Spinal cord (tissue), 10 donors: ENCODE results near the gene DUS4L. TPM values are rescaled to one million over a fixed set of nuclear protein-coding genes. Genes with fewer than 3 reads are reported as not detected.

ENCODE experiments used
- DNase-seq, 6 donors: peaks; one replicate each; pipeline versions ENCODE4 v3.0.0 to v3.0.0-alpha.2; 2013 to 2015; ENCODE audit warnings: low spot score in 6 of 6, low read depth in 4 of 6
- H3K27ac ChIP-seq: one replicate; pipeline ENCODE4 v1.5.1; 2013; ENCODE audit warnings: low read depth, low read length, control low read depth
- H3K27me3 ChIP-seq: one replicate; pipeline ENCODE4 v1.6.1; 2013; ENCODE audit warnings: low read length; ENCODE audit not compliant: control insufficient read depth, insufficient read depth
- H3K36me3 ChIP-seq: one replicate; pipeline ENCODE4 v1.6.1; 2013; ENCODE audit warnings: low read length; ENCODE audit not compliant: control insufficient read depth, insufficient read depth
- H3K4me1 ChIP-seq: one replicate; pipeline ENCODE4 v1.6.1; 2013; ENCODE audit warnings: low read length; ENCODE audit not compliant: control insufficient read depth, insufficient read depth
- H3K4me3 ChIP-seq: one replicate; pipeline ENCODE4 v1.5.1; 2013; ENCODE audit warnings: low read depth, low read length, control low read depth
- H3K9me3 ChIP-seq: one replicate; pipeline ENCODE4 v1.6.1; 2013; ENCODE audit warnings: low read length; ENCODE audit not compliant: control insufficient read depth, insufficient read depth
- WGBS: methylation state at CpG from one replicate; pipeline ENCODE4 v1.1.5; 2013; ENCODE audit warnings: missing lambda C conversion rate; ENCODE audit not compliant: insufficient coverage; 5-methylcytosine and 5-hydroxymethylcytosine counted together
- polyA plus RNA-seq, 2 donors: library from polyadenylated mRNA; unstranded; fragments of 120-200 nt; gene quantifications; one replicate each; pipeline ENCODE4 v1.2.1, GENCODE V29; 2013; ENCODE audit not compliant: insufficient read length in 2 of 2
- total RNA-seq, 2 donors: library from RNA; depleted of rRNA in 1 of 2; stranded (reverse); fragments of 120-200 nt in 1 of 2; fragments of >200 nt in 1 of 2; gene quantifications; one replicate each; pipeline versions ENCODE4 v1.2.3 to v1.2.4, GENCODE V29; 2013 to 2014
- donor health status: healthy.

Gene DUS4L
- total and polyA plus RNA-seq, 4 donors = 11.1 to 16.3 (median 15.5) TPM

GRCh38 chr7:107544848-107545591, 18.8 kb upstream of the DUS4L start:
- no CpG with 5 or more reads among the region's 4 CpGs for WGBS
- Histone ChIP-seq H3K9me3 (peaks cover 9% of the 10 kb centered on the region), H3K36me3 (peaks cover 20% of the 10 kb centered on the region), H3K4me3 (no peak overlapping the region), H3K27me3 (no peaks in the 10 kb centered on the region), H3K27ac (no peak overlapping the region), H3K4me1 (no peaks in the 10 kb centered on the region)
- DNase-seq = no peak

GRCh38 chr7:107551936-107552335, 11.8 kb upstream of the DUS4L start:
- no CpG with 5 or more reads among the region's 1 CpG for whole genome bisulfite sequencing
- Histone ChIP-seq H3K9me3 (no peaks in the 10 kb centered on the region), H3K27ac (no peak overlapping the region), H3K27me3 (no peaks in the 10 kb centered on the region), H3K4me3 (no peak overlapping the region), H3K36me3 (no peaks in the 10 kb centered on the region), H3K4me1 (no peaks in the 10 kb centered on the region)
- DNase-seq = no peak

- Histone ChIP-seq H3K27me3 (no peaks in the 10 kb centered on the region), H3K36me3 (no peaks in the 10 kb centered on the region), H3K27ac (no peak overlapping the region), H3K4me1 (no peaks in the 10 kb centered on the region), H3K9me3 (no peaks in the 10 kb centered on the region), H3K4me3 (no peak overlapping the region)
- no peak for DNase-seq
- 100% methylated on average over 2 of the region's 3 CpGs for WGBS
Observed at GRCh38 chr7:107555893-107556292, 7.9 kb upstream of the DUS4L start.

- Histone ChIP-seq H3K9me3 (no peaks in the 10 kb centered on the region), H3K4me3 (no peak overlapping the region), H3K27me3 (no peaks in the 10 kb centered on the region), H3K27ac (no peak overlapping the region), H3K4me1 (no peaks in the 10 kb centered on the region), H3K36me3 (no peaks in the 10 kb centered on the region)
- no peak for DNase-seq
- no CpG with 5 or more reads among the region's 2 CpGs for WGBS
Observed at GRCh38 chr7:107559864-107560263, 3.9 kb upstream of the DUS4L start.

GRCh38 chr7:107560898-107561516, 2.8 kb upstream of the DUS4L start:
- H3K36me3 ChIP-seq = no peaks in the 10 kb centered on the region
- DNase-seq = no peak
- WGBS = 96% methylated on average over 3 of the region's 6 CpGs
- H3K4me1 ChIP-seq = no peaks in the 10 kb centered on the region
- no peaks in the 10 kb centered on the region for H3K27me3 ChIP-seq
- H3K27ac ChIP-seq = no peak overlapping the region
- H3K4me3 ChIP-seq = no peak overlapping the region
- no peaks in the 10 kb centered on the region for H3K9me3 ChIP-seq

GRCh38 chr7:107563081-107563774, 543 bp upstream of the DUS4L start:
- H3K4me1 ChIP-seq = no peaks in the 10 kb centered on the region
- DNase-seq = peak in 1 of 6 donors; percentile 12

GRCh38 chr7:107564553-107565298, 955 bp downstream of the DUS4L start:
- Histone ChIP-seq H3K36me3 (no peaks in the 10 kb centered on the region), H3K27ac (peak overlapping the region; percentile 77), H3K9me3 (no peaks in the 10 kb centered on the region), H3K4me1 (no peaks in the 10 kb centered on the region), H3K4me3 (peak overlapping the region; percentile 98), H3K27me3 (no peaks in the 10 kb centered on the region)
- 0% methylated on average over 1 of the region's 9 CpGs for WGBS
- DNase-seq = no peak

More at GRCh38 chr7:107563081-107563774, 543 bp upstream of the DUS4L start:
- no peaks in the 10 kb centered on the region for H3K27me3 ChIP-seq
- H3K4me3 ChIP-seq = peak overlapping the region; percentile 98
- WGBS = 1% methylated on average over 18 of the region's 21 CpGs
- peak overlapping the region; percentile 67 for H3K27ac ChIP-seq
- H3K36me3 ChIP-seq = no peaks in the 10 kb centered on the region
- no peaks in the 10 kb centered on the region for H3K9me3 ChIP-seq

GRCh38 chr7:107570298-107570697, 6.5 kb downstream of the DUS4L start:
- Histone ChIP-seq H3K4me3 (no peak overlapping the region), H3K27ac (no peak overlapping the region), H3K4me1 (no peaks in the 10 kb centered on the region), H3K9me3 (no peaks in the 10 kb centered on the region), H3K27me3 (no peaks in the 10 kb centered on the region), H3K36me3 (no peaks in the 10 kb centered on the region)
- no peak for DNase-seq
- 100% methylated on average over 1 of the region's 2 CpGs for WGBS

- H3K9me3 ChIP-seq = no peaks in the 10 kb centered on the region
- no peaks in the 10 kb centered on the region for H3K27me3 ChIP-seq
- no peaks in the 10 kb centered on the region for H3K4me1 ChIP-seq
- H3K27ac ChIP-seq = no peak overlapping the region
- no peak for DNase-seq
- no peak overlapping the region for H3K4me3 ChIP-seq
- peaks cover 4% of the 10 kb centered on the region for H3K36me3 ChIP-seq
- WGBS = 81% methylated on average over 2 of the region's 4 CpGs
Observed at GRCh38 chr7:107573537-107573936, 9.8 kb downstream of the DUS4L start.
